GM15510 (cell line): ENCODE measurements around the gene HUS1.

ENCODE experiments used
- POLR2A ChIP-seq: IDR thresholded peaks from 3 replicates; pipeline ENCODE4 v1.6.1; 2011; ENCODE audit warnings: borderline replicate concordance; ENCODE audit not compliant: insufficient read length; ENCODE audit errors: extremely low read depth

HUS1 gene

GRCh38 chr7:47940088-47941013 is 39.1 kb downstream of the HUS1 start:
- TF ChIP-seq POLR2A = no peak

GRCh38 chr7:47939425-47940036 is 39.9 kb downstream of the HUS1 start:
- no peak for TF ChIP-seq POLR2A

- no peak for TF ChIP-seq POLR2A
Observed at GRCh38 chr7:47938574-47939165, 40.7 kb downstream of the HUS1 start.

- TF ChIP-seq POLR2A = no peak
Observed at GRCh38 chr7:47937711-47938573, 41.5 kb downstream of the HUS1 start.

GRCh38 chr7:47937065-47937687 is 42.2 kb downstream of the HUS1 start:
- TF ChIP-seq POLR2A = peak; percentile 19

- TF ChIP-seq POLR2A = no peak
Observed at GRCh38 chr7:47936323-47936722, 43.1 kb downstream of the HUS1 start.

GRCh38 chr7:47935336-47935735 is 44.1 kb downstream of the HUS1 start:
- no peak for TF ChIP-seq POLR2A

- TF ChIP-seq POLR2A = no peak
Observed at GRCh38 chr7:47934831-47935230, 44.6 kb downstream of the HUS1 start.

GRCh38 chr7:47933215-47933614 is 46.2 kb downstream of the HUS1 start:
- no peak for TF ChIP-seq POLR2A

- TF ChIP-seq POLR2A = no peak
Observed at GRCh38 chr7:47932466-47933037, 46.9 kb downstream of the HUS1 start.

GRCh38 chr7:47932016-47932415 is 47.4 kb downstream of the HUS1 start:
- no peak for TF ChIP-seq POLR2A

- no peak for TF ChIP-seq POLR2A
Observed at GRCh38 chr7:47931005-47932004, 48.1 kb downstream of the HUS1 start.

- TF ChIP-seq POLR2A = no peak
Observed at GRCh38 chr7:47924266-47924665, 55.1 kb downstream of the HUS1 start.
